ENCODE measurements around the gene GGA1. TPM values are rescaled to one million over a fixed set of nuclear protein-coding genes. Genes with fewer than 3 reads are reported as not detected.

Gene GGA1
- total and polyA plus RNA-seq, 2 donors (not counting 1 experiment from before 2014, with no cell fraction given): 137 to 154 TPM

DNA sequence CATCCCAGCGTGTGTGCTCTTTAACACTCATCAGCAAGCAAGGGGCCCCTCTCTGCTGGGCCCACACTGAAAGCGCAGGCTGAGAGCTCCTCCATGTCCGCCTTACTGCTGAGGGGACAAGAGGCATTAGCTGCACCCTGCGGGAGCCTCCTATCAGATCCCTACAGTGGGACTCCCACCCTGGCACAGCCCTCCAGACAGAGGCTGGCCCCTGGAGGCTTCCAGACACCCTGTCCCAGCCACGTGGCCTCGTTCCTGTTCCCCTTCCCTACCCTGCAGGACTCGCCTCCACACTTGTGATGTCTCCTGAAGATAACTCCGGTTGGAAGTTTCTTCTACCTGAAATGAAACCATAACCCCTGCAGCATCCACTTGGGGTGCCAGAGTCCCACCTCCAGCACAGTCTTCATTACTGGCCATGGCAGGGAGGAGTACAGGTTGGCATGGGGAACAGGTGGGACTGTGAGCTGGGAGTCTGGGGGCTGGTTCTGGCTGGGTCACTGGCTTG lies 25.8 kb downstream of the GGA1 start:
- H2AFZ ChIP-seq (ENCODE audit: insufficient read depth, low read depth, low read length, poor library complexity, severe bottlenecking): peak overlapping the region; percentile 53
- no peak for DNase-seq
- Mint-ChIP-seq H3K27me3 (no peaks in the 10 kb centered on the region), H3K4me3 (peak overlapping the region; percentile 87), H3K4me1 (peaks cover 64% of the 10 kb centered on the region), H3K27ac (peak overlapping the region; percentile 97), H3K9me3 (ENCODE audit: insufficient read depth) (no peaks in the 10 kb centered on the region)
- H3K4me3 ChIP-seq (ENCODE audit: control extremely low read depth in 1 of 5, extremely low read depth in 1 of 5, insufficient read depth in 1 of 5, low read depth in 2 of 5, low read length in 4 of 5): peak overlapping the region in 3 of 5 experiments; percentile 37 to 56 (median 43)
- TF ChIP-seq, protein P1, sequence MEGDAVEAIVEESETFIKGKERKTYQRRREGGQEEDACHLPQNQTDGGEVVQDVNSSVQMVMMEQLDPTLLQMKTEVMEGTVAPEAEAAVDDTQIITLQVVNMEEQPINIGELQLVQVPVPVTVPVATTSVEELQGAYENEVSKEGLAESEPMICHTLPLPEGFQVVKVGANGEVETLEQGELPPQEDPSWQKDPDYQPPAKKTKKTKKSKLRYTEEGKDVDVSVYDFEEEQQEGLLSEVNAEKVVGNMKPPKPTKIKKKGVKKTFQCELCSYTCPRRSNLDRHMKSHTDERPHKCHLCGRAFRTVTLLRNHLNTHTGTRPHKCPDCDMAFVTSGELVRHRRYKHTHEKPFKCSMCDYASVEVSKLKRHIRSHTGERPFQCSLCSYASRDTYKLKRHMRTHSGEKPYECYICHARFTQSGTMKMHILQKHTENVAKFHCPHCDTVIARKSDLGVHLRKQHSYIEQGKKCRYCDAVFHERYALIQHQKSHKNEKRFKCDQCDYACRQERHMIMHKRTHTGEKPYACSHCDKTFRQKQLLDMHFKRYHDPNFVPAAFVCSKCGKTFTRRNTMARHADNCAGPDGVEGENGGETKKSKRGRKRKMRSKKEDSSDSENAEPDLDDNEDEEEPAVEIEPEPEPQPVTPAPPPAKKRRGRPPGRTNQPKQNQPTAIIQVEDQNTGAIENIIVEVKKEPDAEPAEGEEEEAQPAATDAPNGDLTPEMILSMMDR (IDR thresholded peaks at IDR 0.05): no peak
- no peak for TF ChIP-seq EZH2 (IDR thresholded peaks at IDR 0.05; ENCODE audit: borderline replicate concordance, insufficient read depth, low read depth, low read length, poor library complexity, severe bottlenecking)
- intact Hi-C loops (cut with micrococcal nuclease): loop anchor here (5.0 kb wide), 1 partner anchor 113 kb away; no protein-coding TSS in a partner anchor
- H3K79me2 ChIP-seq (ENCODE audit: control insufficient read depth, insufficient read depth, low read length): peaks cover 2% of the 10 kb centered on the region
- H3K36me3 ChIP-seq (replicated peaks in 1 of 2; ENCODE audit: control extremely low read depth in 1 of 2, control insufficient read depth in 1 of 2, extremely low read depth in 1 of 2, insufficient read depth in 2 of 2, low read length in 1 of 2): peaks cover 0 to 13% of the 10 kb centered on the region in 2 experiments
- peak overlapping the region; percentile 89 to 94 for H3K27ac ChIP-seq (ENCODE audit: low read length in 2 of 2)
- H3K4me1 ChIP-seq (ENCODE audit: control insufficient read depth in 2 of 2, insufficient read depth in 2 of 2, low read length in 2 of 2): peaks cover 64 to 72% of the 10 kb centered on the region in 2 donors
- peak overlapping the region; percentile 54 for H3K9ac ChIP-seq (ENCODE audit: low read length)
- POLR2A ChIA-PET: interaction anchor here (0.6 to 3.4 kb wide), 10 partner anchors 8 to 210 kb away, joined by 3 to 43 read pairs (median 6); partner anchors contain the start of genes ANKRD54, GGA1 and PDXP
- no peak for ATAC-seq (ENCODE audit: low read depth)
- CTCF ChIA-PET: interaction anchor here (0.5 to 30.7 kb wide), 8 partner anchors 1 to 183 kb away, joined by 3 to 620 read pairs (median 11); partner anchors contain the start of genes GGA1, LGALS1, NOL12 and PDXP
- no peaks in the 10 kb centered on the region for H3K27me3 ChIP-seq (replicated peaks in 1 of 4; ENCODE audit: control extremely low read depth in 1 of 4, control insufficient read depth in 3 of 4, insufficient read depth in 4 of 4, low read length in 3 of 4)
- 45% methylated on average over 8 of the region's 8 CpGs for WGBS (ENCODE audit: insufficient coverage)
- no peaks in the 10 kb centered on the region for H3K9me3 ChIP-seq (ENCODE audit: control extremely low read depth in 1 of 3, control insufficient read depth in 2 of 3, insufficient read depth in 1 of 3, low read length in 2 of 3)
- H4K20me1 ChIP-seq (ENCODE audit: control insufficient read depth, insufficient read depth, low read length, poor library complexity, severe bottlenecking): no peaks in the 10 kb centered on the region
- H3K4me2 ChIP-seq (replicated peaks; ENCODE audit: low read depth, low read length, poor library complexity, severe bottlenecking): peak overlapping the region; percentile 95

DNA sequence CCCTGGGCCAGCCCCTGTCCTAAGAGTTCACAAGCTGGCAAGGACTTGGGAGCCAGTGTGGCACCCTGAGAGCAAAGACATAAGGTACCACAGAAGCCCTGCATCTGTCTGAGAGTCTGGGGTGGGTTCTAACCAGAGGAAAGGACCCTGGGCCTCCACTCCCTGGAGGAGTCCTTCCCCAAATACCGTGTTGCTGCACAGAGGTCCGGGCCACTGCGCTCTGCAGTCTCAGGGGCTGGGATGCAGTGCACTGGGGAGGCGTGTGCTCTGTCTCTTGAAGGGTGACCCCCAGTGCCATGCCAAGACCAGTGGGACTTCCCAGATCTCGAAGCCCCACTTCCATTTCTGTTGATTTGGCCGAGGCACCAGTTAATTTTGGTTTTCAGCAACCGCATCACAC lies 26.5 kb downstream of the GGA1 start:
- H3K9me3 Mint-ChIP-seq (ENCODE audit: insufficient read depth): no peaks in the 10 kb centered on the region
- peaks cover 66% of the 10 kb centered on the region for H3K4me1 Mint-ChIP-seq
- 85% methylated on average over 7 of the region's 7 CpGs for WGBS (ENCODE audit: insufficient coverage)
- Histone ChIP-seq H3K36me3 (replicated peaks in 1 of 2; ENCODE audit: control extremely low read depth in 1 of 2, control insufficient read depth in 1 of 2, extremely low read depth in 1 of 2, insufficient read depth in 2 of 2, low read length in 1 of 2) (peaks cover 0 to 10% of the 10 kb centered on the region in 2 experiments), H4K20me1 (ENCODE audit: control insufficient read depth, insufficient read depth, low read length, poor library complexity, severe bottlenecking) (no peaks in the 10 kb centered on the region), H3K4me2 (replicated peaks; ENCODE audit: low read depth, low read length, poor library complexity, severe bottlenecking) (peak overlapping the region; percentile 95), H3K4me3 (ENCODE audit: control extremely low read depth in 1 of 5, extremely low read depth in 1 of 5, insufficient read depth in 1 of 5, low read depth in 2 of 5, low read length in 4 of 5) (no peak overlapping the region), H3K9ac (ENCODE audit: low read length) (no peak overlapping the region), H3K27me3 (replicated peaks in 1 of 4; ENCODE audit: control extremely low read depth in 1 of 4, control insufficient read depth in 3 of 4, insufficient read depth in 4 of 4, low read length in 3 of 4) (no peaks in the 10 kb centered on the region), H3K4me1 (ENCODE audit: control insufficient read depth in 2 of 2, insufficient read depth in 2 of 2, low read length in 2 of 2) (peaks cover 64 to 76% of the 10 kb centered on the region in 2 donors), H3K9me3 (ENCODE audit: control extremely low read depth in 1 of 3, control insufficient read depth in 2 of 3, insufficient read depth in 1 of 3, low read length in 2 of 3) (no peaks in the 10 kb centered on the region), H3K27ac (ENCODE audit: low read length in 2 of 2) (peak overlapping the region; percentile 89 to 94), H3K79me2 (ENCODE audit: control insufficient read depth, insufficient read depth, low read length) (peaks cover 6% of the 10 kb centered on the region), H2AFZ (ENCODE audit: insufficient read depth, low read depth, low read length, poor library complexity, severe bottlenecking) (no peak overlapping the region)
- ChIA-PET CTCF (interaction anchor here (1.0 to 30.7 kb wide), 5 partner anchors 0 to 43 kb away, joined by 3 to 620 read pairs (median 501); partner anchors contain the start of genes GGA1, LGALS1, NOL12 and PDXP), POLR2A (interaction anchor here (0.6 to 3.4 kb wide), 5 partner anchors 7 to 26 kb away, joined by 3 to 43 read pairs (median 11); partner anchors contain the start of gene GGA1)
- DNase-seq (no peak), ATAC-seq (ENCODE audit: low read depth) (no peak)
- TF ChIP-seq EZH2 (IDR thresholded peaks at IDR 0.05; ENCODE audit: borderline replicate concordance, insufficient read depth, low read depth, low read length, poor library complexity, severe bottlenecking): no peak
- TF ChIP-seq, protein P1 (IDR thresholded peaks at IDR 0.05): no peak
- intact Hi-C loops (cut with micrococcal nuclease): no loop called here
- H3K4me3 Mint-ChIP-seq: no peak overlapping the region
- peak overlapping the region; percentile 97 for H3K27ac Mint-ChIP-seq
- H3K27me3 Mint-ChIP-seq: no peaks in the 10 kb centered on the region

Data from B cell (primary cell).